AG09309 (cell line): Measurements from ENCODE around the gene DGLUCY.
"Not testable (repeated sequence)": the region's sequence is repeated elsewhere in the genome, so short reads cannot be mapped to it uniquely, and the experiment has no call there.

Experiments
- DNase-seq: peaks from one replicate; pipeline ENCODE4 v3.0.0-alpha.2; 2010; ENCODE audit warnings: low read depth
- H3K4me3 ChIP-seq: 2 replicates; pipeline ENCODE4 v1.5.1; 2011; ENCODE audit warnings: mild to moderate bottlenecking, low read depth, low read length, moderate library complexity; ENCODE audit not compliant: control insufficient read depth
- TF ChIP-seq, protein P1 (sequence below): IDR thresholded peaks from 2 replicates; pipeline ENCODE4 v1.5.1; 2011; ENCODE audit warnings: mild to moderate bottlenecking, low read depth, low read length, inconsistent platforms; ENCODE audit not compliant: insufficient read depth, control insufficient read depth; ENCODE audit errors: missing control alignments

DGLUCY gene

DNA sequence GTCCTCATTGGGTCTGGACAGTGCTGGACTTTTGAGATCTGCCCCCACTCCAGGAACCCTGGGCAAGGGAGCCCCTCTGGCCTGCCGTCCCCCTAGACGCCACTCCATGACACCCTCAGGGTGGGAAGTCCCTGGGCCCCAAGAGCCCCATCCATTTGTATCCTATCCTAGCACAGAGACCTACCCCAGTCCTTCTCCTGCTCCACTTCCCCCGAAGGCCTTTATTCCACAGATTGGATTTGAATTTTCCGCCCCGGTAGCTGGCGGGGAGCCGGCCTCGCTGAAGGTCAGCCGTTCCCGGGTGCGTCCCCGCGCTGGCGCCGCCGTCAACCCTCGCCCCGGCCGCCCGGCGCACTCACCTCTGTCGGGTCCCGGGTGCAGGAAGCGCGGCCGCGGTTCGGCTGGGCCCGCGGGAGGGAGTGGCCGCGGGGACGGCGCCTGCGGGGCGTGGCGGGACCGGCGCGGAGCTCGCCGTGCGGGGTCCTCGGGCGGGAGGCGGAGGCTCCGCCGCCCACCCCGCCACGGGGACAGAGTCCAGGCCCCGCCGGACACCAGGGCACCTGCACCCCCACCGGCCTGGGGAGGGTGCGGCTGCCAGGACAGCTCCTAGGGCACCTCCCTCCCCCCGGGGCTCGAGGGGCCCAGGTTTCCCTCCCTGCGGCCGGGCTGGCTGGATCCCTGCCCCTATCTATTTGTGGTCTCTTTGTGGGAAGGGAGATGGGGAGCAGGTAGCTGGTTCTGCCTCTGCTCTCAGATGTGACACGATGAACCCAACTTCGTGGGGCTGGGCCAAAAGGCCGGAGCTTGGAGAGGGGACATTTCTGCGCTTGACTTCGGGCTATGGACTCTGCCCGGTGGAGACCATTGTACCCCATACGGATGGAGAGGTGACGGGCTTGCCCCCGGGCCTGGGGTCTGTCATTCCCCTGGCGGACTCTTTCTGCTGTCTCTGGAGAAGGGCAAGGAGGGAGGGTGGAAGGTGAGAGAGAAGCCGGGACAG, 150.6 kb downstream of the DGLUCY start:
- H3K4me3 ChIP-seq = peak overlapping the region; percentile 37
- TF ChIP-seq, protein P1, sequence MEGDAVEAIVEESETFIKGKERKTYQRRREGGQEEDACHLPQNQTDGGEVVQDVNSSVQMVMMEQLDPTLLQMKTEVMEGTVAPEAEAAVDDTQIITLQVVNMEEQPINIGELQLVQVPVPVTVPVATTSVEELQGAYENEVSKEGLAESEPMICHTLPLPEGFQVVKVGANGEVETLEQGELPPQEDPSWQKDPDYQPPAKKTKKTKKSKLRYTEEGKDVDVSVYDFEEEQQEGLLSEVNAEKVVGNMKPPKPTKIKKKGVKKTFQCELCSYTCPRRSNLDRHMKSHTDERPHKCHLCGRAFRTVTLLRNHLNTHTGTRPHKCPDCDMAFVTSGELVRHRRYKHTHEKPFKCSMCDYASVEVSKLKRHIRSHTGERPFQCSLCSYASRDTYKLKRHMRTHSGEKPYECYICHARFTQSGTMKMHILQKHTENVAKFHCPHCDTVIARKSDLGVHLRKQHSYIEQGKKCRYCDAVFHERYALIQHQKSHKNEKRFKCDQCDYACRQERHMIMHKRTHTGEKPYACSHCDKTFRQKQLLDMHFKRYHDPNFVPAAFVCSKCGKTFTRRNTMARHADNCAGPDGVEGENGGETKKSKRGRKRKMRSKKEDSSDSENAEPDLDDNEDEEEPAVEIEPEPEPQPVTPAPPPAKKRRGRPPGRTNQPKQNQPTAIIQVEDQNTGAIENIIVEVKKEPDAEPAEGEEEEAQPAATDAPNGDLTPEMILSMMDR = no peak
- no peak for DNase-seq

DNA sequence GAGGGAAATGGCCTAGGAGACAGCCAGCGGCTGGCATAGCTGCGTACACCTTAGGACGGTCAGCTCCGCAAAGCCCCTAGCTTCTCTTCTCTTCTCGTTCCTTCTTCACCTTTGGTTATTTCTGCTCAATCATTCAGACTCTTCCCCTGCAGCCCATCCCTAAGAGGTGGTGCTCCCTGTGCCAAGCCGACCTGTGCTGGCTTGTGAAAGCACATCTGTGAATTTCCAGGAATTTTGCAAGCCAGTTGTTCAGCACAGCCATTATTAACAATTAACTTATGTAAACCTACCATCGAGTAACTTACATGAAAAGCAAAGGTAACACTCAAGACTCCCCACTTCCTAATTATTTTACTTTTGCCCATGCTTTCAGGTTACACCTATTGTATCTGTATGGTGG, 151.5 kb downstream of the DGLUCY start:
- TF ChIP-seq, protein P1 = no peak
- no peak for DNase-seq
- no peak overlapping the region for H3K4me3 ChIP-seq

DNA sequence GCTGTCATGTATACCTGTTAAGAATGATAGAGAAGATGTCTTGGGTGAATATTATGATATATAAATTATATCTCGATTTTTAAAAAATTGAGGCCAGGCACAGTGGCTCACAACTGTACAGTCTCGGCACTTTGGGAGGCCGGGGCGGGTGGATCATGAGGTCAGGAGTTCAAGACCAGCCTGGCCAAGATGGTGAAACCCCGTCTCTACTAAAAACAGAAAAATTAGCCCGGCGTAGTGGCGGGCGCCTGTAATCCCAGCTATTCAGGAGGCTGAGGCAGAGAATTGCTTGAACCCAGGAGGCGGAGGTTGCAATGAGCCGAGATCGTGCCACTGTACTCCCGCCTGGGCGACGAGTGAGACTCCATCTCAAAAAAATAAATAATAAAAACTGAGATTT, 152.4 kb downstream of the DGLUCY start:
- DNase-seq, H3K4me3 ChIP-seq: not testable (repeated sequence)

DNA sequence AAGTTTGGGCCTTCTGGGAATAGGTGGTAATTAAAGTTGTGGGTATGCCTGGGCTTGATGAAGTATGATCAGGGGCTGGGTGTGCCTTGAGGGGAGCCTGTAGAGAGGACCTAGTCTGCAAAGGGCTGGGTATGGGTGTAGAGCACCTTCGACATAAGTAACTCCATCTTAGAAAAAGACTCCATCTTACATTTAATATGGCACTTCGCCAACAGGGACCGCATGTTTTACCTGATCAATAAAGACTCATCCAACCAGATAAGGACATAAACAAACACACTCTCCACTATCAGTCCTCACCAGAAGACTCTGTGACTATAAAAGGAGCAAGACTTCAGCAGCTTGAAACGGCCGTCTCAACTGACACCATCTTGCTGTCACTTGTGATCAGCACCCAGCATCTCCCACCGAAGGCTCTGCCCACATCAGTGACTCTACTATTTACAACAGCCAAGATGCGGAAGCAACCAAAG, 154.1 kb downstream of the DGLUCY start:
- DNase-seq = no peak
- H3K4me3 ChIP-seq = no peak overlapping the region
- TF ChIP-seq, protein P1 = no peak

DNA sequence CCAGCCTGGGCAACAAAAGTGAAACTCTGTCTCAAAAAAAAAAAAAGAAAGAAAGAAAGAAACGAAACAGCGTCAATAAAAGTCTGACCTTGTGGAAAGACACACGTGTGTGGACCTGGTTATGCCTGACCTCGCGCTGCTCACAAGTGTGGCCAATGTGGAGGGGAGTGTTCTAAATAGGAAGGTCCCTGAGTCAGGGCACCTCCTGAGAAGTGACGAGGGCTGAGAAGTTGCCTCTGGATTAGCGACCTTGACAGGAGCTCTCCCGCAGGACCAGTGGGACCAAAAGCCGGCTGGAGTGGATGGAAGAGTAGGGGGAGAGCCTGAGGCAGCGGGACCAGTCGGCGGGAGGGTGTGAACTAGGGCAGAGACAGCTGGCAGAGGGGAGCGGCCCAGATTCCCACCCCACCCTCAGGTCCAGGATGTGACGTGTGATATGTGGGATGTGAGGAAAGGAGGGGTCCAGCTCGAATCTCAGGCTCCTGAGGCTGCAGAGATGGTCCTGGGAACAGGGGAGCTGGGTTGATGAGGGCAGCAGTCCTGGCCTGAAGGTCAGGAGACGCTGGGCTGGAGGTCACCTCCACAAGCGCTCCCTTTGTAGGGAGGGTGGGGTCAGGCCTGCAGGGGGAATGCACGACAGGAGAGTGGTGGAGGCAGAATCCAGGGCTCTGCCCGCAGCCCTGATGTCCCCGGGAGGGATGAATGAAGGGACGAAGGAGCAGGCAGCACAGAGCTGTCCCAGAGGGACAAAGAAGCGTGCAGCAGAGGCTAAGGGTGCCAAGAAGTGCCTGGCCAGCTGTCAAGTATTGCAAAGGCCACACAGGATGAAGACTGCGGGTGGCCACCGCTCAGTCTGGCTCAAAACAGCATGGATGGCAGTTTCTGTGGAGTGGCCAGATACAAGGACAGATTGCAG, 155.5 kb downstream of the DGLUCY start:
- no peak for DNase-seq
- TF ChIP-seq, protein P1 = no peak

DNA sequence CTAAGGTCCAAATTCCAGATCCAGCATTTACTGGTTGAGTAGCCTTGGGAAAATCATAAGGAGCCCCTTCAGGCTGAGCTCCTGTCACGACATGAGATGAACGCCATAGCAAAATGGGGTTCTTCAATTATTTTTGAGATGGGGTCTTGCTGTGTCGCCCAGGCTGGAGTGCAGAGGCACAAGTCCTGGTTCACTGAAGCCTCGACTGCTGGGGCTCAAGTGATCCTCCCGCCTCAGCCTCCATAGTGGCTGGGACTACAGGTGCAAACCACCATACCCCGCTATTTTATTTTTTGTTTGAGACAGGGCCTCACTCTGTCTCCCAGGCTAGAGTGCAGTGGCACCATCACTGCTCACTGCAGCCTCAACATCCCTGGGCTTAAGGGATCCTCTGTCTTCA, 156.3 kb downstream of the DGLUCY start:
- DNase-seq = no peak
- no peak overlapping the region for H3K4me3 ChIP-seq
- TF ChIP-seq, protein P1 = no peak

More for the DNA sequence above, 155.5 kb downstream of the DGLUCY start:
- H3K4me3 ChIP-seq = no peak overlapping the region

DNA sequence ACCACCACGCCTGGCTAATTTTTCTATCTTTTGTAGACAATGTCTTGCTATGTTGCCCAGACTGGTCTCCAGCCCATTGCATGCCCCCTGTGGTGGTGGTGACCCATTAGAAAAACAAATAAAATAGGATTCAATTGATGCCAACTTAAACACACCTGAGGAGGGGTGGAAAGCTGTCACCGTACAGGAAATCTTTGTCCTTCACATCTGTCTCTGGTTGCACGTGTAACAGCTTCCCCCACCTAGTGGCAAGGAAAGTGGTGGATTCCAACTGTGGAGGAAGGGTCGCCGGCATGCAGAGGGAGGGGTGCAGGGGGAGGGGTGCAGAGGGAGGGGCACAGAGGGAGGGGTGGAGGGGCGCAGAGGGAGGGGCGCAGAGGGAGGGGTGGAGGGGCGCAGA, 156.7 kb downstream of the DGLUCY start:
- TF ChIP-seq, protein P1 = no peak
- H3K4me3 ChIP-seq = no peak overlapping the region
- no peak for DNase-seq
